Esophagus squamous epithelium (tissue), 5 donors: Measurements from ENCODE around the gene PLSCR1. TPM values are rescaled to one million over a fixed set of nuclear protein-coding genes. Genes with fewer than 3 reads are reported as not detected.

Experiments used
- DNase-seq: peaks from one replicate; lab custom pipeline; 2025; lab: John Stamatoyannopoulos, UW
- H3K27ac ChIP-seq, 4 donors: fragments of 200-600 bp; sonication (generic); one replicate each; pipeline ENCODE4 v1.5.1; 2016 to 2019; ENCODE audit warnings: mild to moderate bottlenecking in 1 of 4
- H3K27me3 ChIP-seq, 4 donors: fragments of 200-600 bp; sonication (generic); 1 replicate in 3 of 4; 2 replicates in 1 of 4; pipeline versions ENCODE4 v1.5.1 to v1.6.0; 2017 to 2021; ENCODE audit warnings: antibody characterized with exemption in 1 of 4
- H3K36me3 ChIP-seq, 3 donors: fragments of 200-600 bp; sonication (generic); one replicate each; pipeline ENCODE4 v1.5.1; 2016 to 2019
- H3K4me1 ChIP-seq, 3 donors: fragments of 200-600 bp; sonication (generic); one replicate each; pipeline ENCODE4 v1.5.1; 2017 to 2019
- H3K4me3 ChIP-seq, 4 donors: fragments of 200-600 bp; sonication (generic); 1 replicate in 3 of 4; 2 replicates in 1 of 4; pipeline ENCODE4 v1.5.1; 2016 to 2019; ENCODE audit warnings: mild to moderate bottlenecking in 2 of 4, moderate library complexity in 1 of 4
- H3K9me3 ChIP-seq, 3 donors: fragments of 200-600 bp; sonication (generic); one replicate each; pipeline ENCODE4 v1.5.1; 2016 to 2019
- POLR2A ChIP-seq, 4 donors: fragments of 450-650 bp; IDR thresholded peaks; one replicate each; pipeline ENCODE4 v1.6.1; 2017; ENCODE audit warnings: antibody characterized with exemption in 4 of 4, mild to moderate bottlenecking in 4 of 4, moderate library complexity in 3 of 4
- WGBS, 2 donors: methylation state at CpG; one replicate each; pipeline ENCODE4 v1.1.5; 2018; 5-methylcytosine and 5-hydroxymethylcytosine counted together
- intact Hi-C: fragments of 100-400 bp; cut with DNase I; formaldehyde crosslinking; loops from one replicate; pipeline ENCODE4 v1.15.0; 2022
- total RNA-seq, 4 donors: library from RNA; depleted of rRNA; stranded (reverse); fragments of >200 nt; gene quantifications; one replicate each; pipeline ENCODE4 v1.1.0, GENCODE V29; 2016
- TF ChIP-seq, protein P1 (sequence below), 6 experiments: fragments of 450-650 bp in 4 of 6; fragments of 200-600 bp in 2 of 6; sonication (generic) in 2 of 6; IDR thresholded peaks; one replicate each; pipeline ENCODE4 v1.5.1; 2016 to 2019; ENCODE audit warnings: antibody characterized with exemption in 6 of 6, mild to moderate bottlenecking in 4 of 6, moderate library complexity in 4 of 6
- donor health status: DM: yes; HTN: yes; CAD: no.

Gene PLSCR1
- total RNA-seq, 4 donors from 2014 or later, result 51.1 to 138 (median 63.3) TPM

DNA sequence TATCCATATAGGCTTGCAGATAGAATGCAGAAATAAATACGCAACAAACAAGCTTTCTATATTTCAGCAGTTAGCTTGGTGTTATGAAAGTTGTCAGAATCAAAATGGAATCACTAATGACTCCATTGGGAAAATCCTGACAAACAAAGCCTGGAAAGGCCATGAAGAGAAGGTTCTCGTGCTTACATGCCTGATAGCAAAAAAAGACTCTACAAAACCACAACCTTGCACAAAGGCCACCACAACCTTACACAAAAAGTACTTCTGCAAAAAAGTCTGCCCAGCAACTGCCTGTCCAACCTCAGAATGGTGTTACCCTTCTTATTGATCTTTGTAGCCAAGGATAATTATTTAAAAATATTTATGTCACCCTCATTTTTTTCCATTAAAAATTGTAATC is 14.4 kb upstream of the PLSCR1 start:
- 79 to 85% methylated on average over 2 of the region's 2 CpGs for WGBS, 2 donors
- H3K27me3 ChIP-seq, result no peaks in the 10 kb centered on the region
- no peaks in the 10 kb centered on the region for H3K4me1 ChIP-seq
- H3K36me3 ChIP-seq, result no peaks in the 10 kb centered on the region
- H3K4me3 ChIP-seq, result no peak overlapping the region
- intact Hi-C loops, result no loop called here
- no peaks in the 10 kb centered on the region for H3K9me3 ChIP-seq
- no peak overlapping the region for H3K27ac ChIP-seq
- TF ChIP-seq, protein P1, sequence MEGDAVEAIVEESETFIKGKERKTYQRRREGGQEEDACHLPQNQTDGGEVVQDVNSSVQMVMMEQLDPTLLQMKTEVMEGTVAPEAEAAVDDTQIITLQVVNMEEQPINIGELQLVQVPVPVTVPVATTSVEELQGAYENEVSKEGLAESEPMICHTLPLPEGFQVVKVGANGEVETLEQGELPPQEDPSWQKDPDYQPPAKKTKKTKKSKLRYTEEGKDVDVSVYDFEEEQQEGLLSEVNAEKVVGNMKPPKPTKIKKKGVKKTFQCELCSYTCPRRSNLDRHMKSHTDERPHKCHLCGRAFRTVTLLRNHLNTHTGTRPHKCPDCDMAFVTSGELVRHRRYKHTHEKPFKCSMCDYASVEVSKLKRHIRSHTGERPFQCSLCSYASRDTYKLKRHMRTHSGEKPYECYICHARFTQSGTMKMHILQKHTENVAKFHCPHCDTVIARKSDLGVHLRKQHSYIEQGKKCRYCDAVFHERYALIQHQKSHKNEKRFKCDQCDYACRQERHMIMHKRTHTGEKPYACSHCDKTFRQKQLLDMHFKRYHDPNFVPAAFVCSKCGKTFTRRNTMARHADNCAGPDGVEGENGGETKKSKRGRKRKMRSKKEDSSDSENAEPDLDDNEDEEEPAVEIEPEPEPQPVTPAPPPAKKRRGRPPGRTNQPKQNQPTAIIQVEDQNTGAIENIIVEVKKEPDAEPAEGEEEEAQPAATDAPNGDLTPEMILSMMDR (IDR thresholded peaks at IDR 0.05), result no peak
- TF ChIP-seq POLR2A (IDR thresholded peaks at IDR 0.05), result no peak
- no peak for DNase-seq

DNA sequence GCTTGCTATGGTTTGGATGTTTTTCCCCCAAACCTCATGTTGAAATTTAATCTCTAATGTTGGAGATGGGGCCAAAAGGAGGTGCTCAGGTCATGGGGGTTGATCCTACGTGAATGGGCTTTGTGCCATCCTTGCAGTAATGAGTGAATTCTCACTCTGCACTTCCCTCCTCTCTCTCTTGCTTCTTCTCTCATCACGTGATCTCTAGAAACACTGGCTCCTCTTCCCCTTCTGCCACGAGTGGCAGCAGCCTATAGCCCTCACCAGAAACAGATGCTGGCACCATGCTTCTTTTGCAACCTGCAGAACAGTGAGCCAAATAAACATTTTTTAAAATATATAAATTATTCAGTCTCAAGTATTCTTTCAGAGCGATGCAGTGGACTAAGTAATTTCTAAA is 13.3 kb upstream of the PLSCR1 start:
- H3K9me3 ChIP-seq, result no peaks in the 10 kb centered on the region
- no peak overlapping the region for H3K27ac ChIP-seq
- no peaks in the 10 kb centered on the region for H3K4me1 ChIP-seq
- no peaks in the 10 kb centered on the region for H3K27me3 ChIP-seq
- TF ChIP-seq, protein P1 (IDR thresholded peaks at IDR 0.05), result no peak
- TF ChIP-seq POLR2A (IDR thresholded peaks at IDR 0.05), result no peak
- no peak for DNase-seq
- intact Hi-C loops, result no loop called here
- H3K36me3 ChIP-seq, result no peaks in the 10 kb centered on the region
- H3K4me3 ChIP-seq, result no peak overlapping the region
- 75 to 76% methylated on average over 4 of the region's 4 CpGs for WGBS, 2 donors

DNA sequence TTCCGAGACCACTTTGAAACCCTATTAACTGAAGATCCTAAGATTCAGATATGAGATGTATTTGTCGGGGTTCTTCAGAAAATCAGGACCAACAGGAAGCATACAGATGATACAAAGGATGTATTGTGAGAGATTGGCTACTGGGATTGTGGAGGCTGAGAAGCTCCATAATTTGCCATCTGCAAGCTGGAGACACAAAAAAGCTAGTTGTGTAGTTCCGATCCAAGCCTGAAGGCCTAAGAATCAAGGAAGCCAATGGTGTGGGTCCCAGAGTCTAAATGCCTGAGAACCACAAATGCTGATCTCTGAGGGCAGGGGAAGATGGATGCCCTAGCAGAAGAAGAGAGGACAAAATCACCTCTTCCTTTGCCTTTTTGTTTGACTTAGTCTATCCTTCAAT is 10.9 kb upstream of the PLSCR1 start:
- H3K4me1 ChIP-seq, result no peaks in the 10 kb centered on the region
- 92 to 98% methylated on average over 3 of the region's 3 CpGs for WGBS, 2 donors
- no peak for TF ChIP-seq POLR2A (IDR thresholded peaks at IDR 0.05)
- H3K27ac ChIP-seq, result no peak overlapping the region
- H3K27me3 ChIP-seq, result no peaks in the 10 kb centered on the region
- intact Hi-C loops, result no loop called here
- no peak overlapping the region for H3K4me3 ChIP-seq
- no peaks in the 10 kb centered on the region for H3K36me3 ChIP-seq
- H3K9me3 ChIP-seq, result no peaks in the 10 kb centered on the region
- DNase-seq, result no peak

DNA sequence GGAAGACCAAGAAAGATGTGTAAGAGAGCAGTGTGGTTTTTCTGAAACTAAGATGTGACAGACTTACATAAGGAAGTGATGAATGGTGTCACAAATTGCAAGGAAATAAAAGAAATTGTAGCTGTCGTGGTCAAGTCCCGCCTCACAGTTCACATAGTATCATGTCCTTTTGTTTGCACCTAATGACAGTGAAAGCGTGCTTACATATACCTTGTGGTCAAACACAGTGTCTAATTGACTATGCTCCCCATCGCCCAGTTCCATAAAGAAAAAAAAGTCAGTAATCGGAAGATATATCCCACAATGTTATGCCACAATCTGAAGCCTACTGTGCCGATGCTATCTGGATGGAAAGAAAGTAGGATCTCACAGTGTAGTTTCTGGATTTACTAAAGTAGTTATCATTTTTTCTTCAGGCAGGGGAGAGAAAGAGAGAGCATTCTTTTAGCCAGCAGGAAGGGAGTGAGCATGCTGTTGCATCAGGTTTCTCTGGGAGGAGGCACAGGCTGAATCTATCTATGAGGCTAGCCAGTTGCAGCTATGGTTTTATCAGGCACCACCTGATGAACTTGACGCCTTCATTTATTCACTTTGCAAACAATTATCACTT is 9.8 kb upstream of the PLSCR1 start:
- Histone ChIP-seq H3K4me3 (no peak overlapping the region), H3K27me3 (no peaks in the 10 kb centered on the region), H3K9me3 (no peaks in the 10 kb centered on the region), H3K27ac (no peak overlapping the region), H3K36me3 (no peaks in the 10 kb centered on the region), H3K4me1 (no peaks in the 10 kb centered on the region)
- 74 to 85% methylated on average over 7 of the region's 7 CpGs for WGBS, 2 donors
- TF ChIP-seq POLR2A (IDR thresholded peaks at IDR 0.05), result no peak
- TF ChIP-seq, protein P1 (IDR thresholded peaks at IDR 0.05), result no peak
- DNase-seq, result no peak
- intact Hi-C loops, result no loop called here

DNA sequence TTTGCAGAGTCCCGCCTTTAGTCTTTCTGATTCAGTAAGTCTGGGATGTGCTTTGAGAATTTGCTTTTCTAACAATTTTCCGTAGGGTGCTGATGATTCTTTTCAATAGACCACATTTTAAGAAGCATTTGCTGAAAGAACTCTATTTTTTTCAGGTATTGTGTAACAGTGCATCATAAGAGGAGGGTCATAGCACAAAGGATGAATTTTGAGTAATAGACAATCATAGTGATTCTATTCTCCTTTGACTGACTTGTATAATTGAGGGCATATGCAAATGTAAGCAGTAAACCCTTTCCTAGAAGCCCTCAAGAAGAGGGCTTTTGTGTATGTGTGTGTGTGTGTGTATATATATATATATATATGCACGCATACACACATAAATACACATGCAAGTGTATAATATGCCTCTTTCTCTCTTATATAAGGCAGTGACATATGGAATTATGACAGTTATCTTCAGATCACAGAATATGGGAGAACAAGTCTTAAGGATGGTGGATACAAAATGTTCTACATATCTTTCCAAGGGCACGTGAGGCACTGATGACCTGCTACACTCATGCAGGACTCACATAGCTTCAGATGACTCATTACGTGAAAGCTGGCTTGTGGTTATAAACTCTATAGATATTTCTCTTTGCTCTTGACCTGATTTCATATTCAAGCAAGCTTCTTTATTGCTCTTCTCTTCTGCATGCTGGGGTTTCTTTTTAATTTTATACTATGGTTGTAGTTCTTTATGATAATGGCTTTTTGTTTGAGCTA is 6.5 kb upstream of the PLSCR1 start:
- Histone ChIP-seq H3K27me3 (no peaks in the 10 kb centered on the region), H3K36me3 (no peaks in the 10 kb centered on the region), H3K9me3 (no peaks in the 10 kb centered on the region), H3K4me1 (no peaks in the 10 kb centered on the region), H3K27ac (no peak overlapping the region), H3K4me3 (no peak overlapping the region)
- DNase-seq, result no peak
- TF ChIP-seq, protein P1 (IDR thresholded peaks at IDR 0.05), result no peak
- TF ChIP-seq POLR2A (IDR thresholded peaks at IDR 0.05), result no peak
- intact Hi-C loops, result no loop called here
- WGBS, 2 donors, result 68 to 73% methylated on average over 5 of the region's 5 CpGs
